NCI-H69 (cell line): Measurements from ENCODE around the gene PTPDC1.

Source experiments
- DNase-seq: peaks from one replicate; lab custom pipeline; 2025; lab: John Stamatoyannopoulos, UW

The PTPDC1 gene

DNA sequence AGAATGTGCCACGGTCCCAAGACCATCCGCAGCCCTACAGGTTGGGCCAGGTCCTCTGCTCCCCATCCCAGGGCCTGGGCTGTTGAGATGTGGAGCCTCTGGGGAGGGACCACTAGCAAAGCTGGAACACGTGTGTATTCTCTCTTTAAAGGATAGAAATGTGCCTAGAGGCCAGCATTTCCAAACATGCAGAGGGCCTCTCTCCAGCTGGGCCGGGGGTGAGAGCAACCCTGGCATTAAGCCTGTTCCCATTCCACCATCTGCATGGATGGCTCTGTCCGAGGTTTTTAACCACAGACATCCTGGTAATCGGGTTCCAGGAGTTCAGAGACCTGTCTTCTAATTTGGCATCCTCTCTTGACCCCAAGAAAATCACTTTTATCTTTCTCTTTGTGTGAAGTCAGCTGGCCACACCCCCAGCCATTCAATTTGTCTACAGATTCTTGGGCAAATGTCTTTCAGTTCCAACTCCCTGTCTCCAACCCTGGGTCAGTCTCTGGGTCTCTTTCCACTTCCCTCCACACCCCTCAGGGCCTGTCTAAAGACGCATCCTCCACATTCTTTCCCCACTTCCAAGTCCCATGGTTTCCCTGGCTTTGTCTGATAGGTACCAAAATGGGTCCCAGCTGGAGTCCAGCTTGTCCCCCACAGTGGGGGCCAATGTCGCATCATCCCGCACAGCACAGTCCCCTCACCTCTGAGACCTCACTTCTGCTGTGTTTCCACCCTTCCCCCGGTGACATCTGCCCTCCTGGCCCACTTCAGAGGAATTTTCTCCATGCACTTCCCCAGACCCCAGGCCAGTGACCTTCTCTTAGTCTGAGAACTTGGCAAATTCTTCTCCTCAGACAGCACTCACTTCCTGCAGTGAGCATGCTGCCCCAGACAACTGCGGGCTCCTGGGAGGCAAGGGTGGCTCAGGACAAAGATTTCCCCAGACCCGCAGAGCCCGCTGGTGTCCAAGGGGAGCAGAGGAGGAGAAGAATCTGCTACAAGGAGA lies 56.8 kb downstream of the PTPDC1 start:
- no peak for DNase-seq

GRCh38 chr9:94142353-94142752 lies 58.1 kb downstream of the PTPDC1 start:
- DNase-seq: no peak

DNA sequence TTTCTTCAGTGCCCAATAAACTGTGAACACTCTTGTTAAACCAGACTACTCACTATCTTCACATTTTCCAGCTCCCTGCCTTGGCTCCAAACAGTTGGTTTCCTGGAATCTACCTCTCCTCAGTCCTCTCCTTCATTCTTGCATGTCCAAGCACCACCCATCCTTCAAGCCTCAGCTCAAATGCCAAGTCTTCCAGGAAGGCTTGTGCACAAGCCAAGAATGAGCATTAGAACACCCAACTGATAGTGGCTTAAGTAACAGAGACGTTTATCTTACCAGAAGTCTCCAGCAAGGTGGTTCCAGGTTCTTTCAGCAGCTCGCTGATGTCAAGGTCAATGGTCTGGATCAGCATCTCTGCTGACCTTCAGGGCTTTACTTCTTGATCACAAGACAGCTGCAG lies 60.1 kb downstream of the PTPDC1 start:
- DNase-seq: no peak

DNA sequence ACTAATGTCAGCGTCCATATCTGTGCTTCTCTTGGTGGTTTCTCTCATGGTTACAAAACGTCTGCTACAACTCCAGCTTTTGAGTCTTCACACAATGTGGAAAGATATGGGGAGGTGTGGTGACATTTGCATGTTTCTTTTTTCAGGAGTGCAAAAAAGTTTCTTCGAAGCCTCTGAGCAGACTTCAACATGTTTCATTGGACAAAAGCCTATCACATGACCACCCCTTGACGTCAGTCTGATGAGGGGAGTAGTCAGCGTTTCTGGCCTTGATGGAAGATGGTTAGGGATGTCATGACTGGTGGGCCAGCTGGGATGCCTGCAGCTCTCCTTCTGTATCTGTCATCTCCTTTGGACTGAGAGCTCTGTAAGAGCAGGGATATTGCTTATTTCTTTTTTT lies 61.4 kb downstream of the PTPDC1 start:
- DNase-seq: no peak

GRCh38 chr9:94147776-94148175 lies 63.5 kb downstream of the PTPDC1 start:
- no peak for DNase-seq

- no peak for DNase-seq
Measured at GRCh38 chr9:94148419-94148818, 64.2 kb downstream of the PTPDC1 start.

DNA sequence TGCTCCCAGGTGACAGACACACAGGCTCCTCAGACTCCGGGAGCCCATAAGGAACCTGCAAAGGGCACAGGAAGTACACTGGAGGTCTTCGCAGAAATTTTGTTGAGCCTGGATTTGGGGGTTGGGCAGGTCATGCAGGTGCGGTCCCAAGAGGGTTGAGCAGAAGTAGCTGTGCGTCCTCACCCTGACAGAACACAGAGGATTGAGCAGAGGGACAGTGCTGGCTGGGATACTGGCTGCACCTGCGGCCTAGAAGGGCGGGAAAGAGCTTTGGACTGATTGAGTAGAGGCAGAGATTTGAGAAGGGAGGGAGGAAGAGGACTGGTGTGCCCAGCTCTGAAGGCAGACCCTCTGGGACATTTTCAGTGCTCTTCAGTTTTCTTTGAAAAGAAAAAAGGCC lies 65.4 kb downstream of the PTPDC1 start:
- no peak for DNase-seq

DNA sequence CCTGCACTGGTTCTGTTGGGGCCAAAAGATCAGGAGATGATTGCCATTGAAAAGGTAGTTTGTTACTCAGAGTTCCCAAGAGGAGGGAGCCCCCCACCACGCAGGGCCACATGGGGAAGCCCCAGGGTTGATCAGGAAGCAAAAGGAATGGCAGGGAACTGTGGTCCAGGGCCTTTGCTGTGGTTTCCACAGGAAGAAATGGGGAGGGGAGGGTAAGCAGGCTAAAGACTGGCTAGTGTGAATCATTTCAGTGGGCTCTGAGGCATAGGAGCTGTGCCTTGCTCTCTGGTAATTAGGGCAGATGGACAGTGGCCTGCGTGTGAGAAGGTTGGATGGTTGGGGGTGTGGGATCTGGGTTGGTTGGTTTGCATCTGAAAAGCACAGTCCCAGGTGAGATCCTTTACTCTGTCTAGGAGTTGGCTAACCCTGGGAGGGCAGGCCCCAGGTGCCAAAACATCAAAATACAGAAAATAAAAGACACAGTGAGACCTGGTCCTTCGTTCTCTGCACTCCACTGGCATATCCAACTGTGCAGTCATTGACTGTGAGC lies 66.1 kb downstream of the PTPDC1 start:
- DNase-seq: no peak

DNA sequence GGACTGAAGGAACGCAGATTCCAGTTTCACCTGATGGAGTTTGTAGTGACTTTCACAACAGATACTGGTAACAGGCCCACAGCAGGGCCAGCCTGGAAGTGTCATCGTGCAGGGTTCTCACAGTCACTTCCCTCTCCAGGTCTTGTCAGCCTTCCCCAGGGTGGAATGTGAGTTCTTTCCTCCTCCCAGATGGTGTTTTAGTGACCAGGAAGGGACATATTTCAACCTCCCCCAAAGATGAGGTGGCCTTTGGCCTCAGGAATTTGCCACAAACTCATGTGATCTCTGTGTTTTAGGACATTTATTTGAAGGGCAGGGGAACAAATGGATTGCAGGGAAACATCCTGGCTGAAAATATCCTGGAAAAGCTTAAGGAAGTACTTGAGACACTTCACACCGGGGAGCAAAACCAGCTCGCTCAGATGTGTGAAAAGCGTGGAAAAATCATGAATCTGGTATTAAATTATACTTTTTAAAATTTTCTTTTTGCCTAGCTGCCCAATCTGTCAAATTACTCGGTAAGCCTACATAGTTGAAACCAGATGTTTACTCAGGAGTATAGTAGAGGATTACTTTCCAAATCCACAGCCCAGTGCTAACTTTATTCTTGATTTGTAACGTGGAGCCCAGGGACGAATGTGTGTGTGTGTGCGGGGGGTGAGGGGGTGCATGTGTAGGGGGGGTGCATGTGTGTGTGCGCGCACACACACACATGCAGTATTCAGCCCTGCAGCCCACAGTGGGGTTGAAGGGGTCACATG lies 66.8 kb downstream of the PTPDC1 start:
- no peak for DNase-seq

- peak; percentile 40 for DNase-seq
Measured at GRCh38 chr9:94153905-94154304, 69.6 kb downstream of the PTPDC1 start.

DNA sequence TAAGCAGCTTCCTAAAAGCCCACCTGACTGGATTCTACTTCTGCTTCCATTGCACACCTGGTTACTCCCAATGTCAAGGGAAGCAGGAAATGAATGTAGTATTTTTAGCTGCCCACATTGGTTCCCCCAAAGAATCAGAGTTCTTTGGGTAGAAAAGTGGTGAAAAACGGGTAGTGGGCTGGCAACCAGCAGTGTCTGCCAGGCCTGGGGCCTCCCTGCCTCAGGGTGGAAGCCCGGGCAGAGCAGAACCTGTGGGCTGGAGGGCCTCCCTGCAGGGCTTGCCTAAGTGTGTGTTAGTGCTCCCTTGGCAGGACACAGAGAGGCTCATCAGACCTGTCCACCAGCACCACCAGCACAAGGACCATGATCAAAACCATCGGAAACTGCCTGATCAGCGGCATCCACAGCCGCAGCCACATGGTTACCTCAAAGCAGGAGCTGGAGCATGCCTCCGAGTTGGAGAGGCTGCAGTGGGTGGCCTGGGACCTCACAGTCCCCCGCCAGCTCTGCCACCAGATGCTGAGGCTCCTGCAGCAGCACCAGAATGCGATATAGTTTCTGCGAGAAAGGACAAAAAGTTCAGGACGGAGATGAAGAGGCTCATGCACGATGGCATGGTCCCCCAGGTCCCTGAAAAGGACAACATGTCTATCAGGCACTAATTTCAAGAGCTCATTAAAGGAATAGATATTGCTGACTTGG lies 72.2 kb downstream of the PTPDC1 start:
- no peak for DNase-seq

- peak; percentile 98 for DNase-seq
Measured at GRCh38 chr9:94157050-94157801, 73.0 kb downstream of the PTPDC1 start.
